Measurements from ENCODE around the gene PSMC4.
"Not testable (repeated sequence)": the region's sequence is repeated elsewhere in the genome, so short reads cannot be mapped to it uniquely, and the experiment has no call there.

PSMC4 gene

DNA sequence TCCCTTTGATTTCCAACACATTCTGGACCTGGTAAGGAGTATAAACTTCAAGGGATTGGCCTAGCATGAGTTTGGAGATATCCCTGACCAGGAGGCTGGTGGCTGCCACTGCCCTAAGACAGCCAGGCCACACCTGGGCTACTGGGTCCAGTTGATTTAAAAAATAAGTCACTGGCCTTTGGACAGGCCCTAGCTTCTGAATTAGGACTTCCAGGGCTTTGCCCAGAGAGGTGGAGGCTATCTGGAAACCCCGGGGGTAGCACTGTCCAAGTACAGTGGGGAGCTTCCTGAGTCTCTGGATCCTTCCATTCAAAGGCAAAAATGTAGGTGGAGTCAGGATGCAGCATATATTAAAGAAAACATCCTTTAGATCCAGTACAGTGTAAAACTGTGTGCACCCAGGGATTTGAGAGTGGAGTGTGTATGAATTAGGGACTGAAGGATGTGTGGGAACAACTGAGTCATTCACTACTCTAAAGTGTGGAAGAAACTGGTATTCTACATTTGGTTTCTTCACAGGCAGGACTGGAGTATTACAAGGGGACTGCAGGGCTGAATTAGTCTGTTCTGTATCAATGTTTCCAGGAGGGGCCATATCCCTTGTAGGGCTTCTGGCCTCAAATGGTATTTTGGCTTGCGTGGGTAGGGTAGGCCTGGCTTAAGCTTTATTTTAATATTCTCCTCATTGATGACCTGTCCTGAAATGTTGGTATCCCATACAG, 21.8 kb upstream of the PSMC4 start:
- FAIRE-seq = no peak

DNA sequence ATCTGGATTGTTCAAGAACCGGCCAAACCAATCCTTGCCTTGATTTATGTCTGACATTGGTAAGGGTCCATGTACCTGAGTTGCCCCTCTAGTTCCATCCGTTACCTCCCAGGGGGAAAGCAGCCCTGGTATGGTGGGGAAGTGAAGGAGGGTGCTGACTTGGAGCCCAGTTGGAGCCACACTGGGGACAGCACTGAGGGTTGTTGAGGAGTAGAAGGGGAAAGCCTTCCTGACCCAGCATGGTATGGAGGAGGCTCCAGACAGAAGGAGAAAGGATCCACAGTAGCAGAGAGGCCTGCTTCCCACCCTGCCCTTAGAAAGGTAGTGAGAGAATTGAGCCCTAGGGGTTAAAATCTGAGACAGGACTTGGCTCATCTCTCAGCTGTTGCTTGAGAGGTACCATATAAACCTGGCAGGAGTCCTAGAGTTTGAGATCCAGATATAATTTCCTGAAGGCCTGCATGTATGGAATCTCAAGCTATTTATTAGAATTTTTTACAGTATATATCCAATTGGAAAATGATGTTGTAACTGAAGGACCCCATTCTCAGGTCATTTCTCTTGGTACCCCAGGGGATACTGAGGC, 19.8 kb upstream of the PSMC4 start:
- no peak for FAIRE-seq

DNA sequence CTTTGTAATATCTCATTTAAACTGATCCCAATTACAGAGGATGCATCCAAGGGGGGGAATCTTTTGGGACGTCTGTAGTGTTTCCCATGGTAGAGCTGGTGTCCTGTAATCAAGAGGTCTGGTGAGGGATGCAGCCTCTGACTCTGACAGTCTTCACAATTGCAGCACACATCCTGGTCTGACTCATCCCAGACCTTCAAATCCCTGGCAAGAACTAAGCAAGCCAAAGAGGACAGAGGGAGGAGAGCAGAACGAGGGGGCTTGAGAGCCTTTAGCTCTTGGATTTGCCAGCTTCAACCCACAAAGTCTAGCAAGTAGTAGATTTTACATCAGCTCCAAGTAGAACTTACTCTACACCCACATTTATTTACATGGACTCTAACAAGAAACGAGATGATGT, 19.3 kb upstream of the PSMC4 start:
- FAIRE-seq = no peak

DNA sequence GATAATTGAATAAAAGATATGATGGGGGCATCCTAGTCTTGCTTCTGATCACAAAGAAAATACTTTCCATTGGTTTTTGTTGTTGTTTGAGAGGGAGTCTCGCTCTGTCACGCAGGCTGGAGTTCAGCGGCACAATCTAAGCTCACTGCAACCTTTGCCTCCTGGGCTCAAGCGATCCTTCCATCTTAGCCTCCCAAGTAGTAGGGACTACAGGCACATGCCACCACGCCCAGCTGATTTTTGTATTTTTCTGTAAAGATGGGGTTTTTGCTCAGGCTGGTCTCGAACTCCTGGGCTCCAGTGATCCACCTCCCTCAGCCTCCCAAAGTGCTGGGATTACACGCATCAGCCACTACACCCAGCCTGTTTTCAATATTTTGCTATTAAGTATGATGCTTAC, 17.1 kb upstream of the PSMC4 start:
- FAIRE-seq = no peak

DNA sequence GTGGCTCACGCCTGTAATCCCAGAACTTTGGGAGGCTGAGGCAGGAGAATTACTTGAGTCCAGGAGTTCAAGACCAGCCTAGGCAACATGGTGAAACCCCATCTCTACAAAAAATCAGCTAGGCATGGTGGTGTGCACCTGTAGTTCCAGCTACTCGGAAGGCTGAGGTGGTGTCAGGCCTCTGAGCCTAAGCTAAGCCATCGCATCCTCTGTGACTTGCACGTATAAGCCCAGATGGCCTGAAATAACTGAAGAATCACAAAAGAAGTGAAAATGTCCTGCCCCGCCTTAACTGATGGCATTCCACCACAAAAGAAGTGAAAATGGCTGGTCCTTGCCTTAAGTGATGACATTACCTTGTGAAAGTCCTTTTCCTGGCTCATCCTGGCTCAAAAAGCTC, 13.1 kb upstream of the PSMC4 start:
- FAIRE-seq = not testable (repeated sequence)

DNA sequence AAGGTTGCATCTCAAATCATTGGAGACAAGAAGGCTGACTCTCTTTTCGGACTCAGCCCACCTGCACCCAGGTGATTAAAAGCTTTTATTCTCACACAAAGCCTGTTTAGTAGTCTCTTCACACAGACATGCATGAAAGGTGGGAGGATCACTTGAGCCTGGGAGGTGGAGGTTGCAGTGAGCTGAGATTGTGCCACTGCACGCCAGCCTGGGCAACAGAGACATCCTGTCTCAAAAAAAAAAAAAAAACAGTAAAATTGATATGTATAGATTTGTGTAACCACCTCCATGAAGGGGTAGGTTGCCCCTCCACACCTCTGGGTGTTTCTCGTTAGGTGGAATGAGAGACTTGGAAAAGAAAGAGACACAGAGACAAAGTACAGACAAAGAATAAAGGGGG, 12.0 kb upstream of the PSMC4 start:
- not testable (repeated sequence) for FAIRE-seq

DNA sequence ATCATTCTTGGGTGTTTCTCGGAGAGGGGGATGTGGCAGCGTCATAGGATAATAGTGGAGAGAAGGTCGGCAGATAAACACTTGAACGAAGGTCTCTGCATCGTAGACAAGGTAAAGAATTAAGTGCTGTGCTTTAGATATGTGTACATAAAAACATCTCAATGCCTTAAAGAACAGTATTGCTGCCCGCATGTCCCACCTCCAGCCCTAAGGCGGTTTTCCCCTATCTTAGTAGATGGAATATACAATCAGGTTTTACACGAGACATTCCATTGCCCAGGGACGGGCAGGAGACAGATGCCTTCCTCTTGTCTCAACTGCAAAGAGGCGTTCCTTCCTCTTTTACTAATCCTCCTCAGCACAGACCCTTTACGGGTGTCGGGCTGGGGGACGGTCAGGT, 11.6 kb upstream of the PSMC4 start:
- FAIRE-seq = not testable (repeated sequence)

DNA sequence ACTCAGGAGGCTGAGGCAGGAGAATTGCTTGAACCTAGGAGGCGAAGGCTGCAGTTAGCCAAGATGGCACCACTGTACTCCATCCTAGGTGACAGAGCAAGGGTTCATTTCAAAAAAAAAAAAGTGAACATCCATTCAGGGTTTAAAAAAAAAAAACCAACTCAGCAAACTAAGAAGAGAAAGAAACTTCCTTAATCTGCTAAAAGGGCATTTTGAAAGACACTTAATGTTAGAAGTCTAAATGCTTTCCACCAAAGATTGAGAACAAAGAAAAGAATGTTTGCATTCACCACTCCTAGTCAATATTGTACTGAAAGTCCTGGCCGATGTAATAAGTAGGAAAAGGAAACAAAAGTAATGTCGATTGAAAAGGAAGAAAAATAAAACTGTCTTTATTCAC, 7.1 kb upstream of the PSMC4 start:
- FAIRE-seq = no peak

DNA sequence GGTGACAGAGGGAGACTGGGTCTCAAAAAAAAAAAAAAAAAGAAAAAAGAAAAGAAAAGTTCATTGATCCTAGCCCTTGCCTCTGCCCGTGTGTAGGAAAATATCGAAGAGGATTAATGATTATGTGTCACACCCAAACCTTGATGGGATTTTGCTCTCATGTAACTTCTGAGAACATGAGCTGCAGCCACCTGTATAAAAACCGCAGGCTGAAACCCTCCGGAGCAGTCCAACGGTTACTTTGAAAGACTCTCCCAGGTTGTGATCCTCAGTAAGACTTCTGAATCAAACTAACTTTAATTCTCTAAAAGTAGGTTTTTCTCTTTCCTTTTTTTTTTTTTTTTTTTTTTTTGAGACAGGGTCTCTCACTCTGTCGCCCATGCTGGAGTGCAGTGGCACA, 4.3 kb upstream of the PSMC4 start:
- FAIRE-seq = no peak

DNA sequence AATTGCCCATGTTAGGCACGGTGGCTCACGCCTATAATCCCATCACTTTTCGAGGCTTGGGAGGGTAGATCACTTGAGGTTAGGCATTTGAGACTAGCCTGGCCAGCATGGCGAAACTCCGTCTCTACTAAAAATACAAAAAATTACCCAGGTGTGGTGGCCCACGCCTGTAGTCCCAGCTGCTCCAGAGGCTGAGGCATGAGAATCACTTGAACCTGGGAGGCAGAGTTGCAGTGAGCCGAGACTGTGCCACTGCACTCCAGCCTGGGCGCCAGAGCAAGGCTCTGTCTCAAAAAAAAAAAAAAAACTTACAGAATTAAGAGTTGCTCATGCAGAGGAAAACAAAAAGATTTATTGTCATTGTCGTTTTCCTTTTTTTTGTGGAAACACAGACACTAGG, 3.4 kb upstream of the PSMC4 start:
- no peak for FAIRE-seq

DNA sequence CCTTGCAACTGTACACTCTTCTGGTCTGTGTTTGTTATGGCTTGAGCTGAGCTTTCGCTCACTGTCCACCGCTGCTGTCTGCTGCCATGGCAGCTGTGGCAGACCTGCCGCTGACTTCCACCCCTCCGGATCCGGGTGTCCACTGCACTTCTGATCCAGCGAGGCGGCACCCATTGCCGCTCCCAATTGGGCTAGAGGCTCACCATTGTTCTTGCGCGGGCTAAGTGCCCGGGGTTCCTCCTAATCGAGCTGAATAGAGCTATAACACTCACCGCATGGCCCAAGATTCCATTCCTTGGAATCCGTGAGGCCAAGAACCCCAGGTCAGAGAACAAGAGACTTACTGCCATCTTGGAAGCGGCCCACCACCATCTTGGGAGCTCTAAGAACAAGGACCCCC, 2.2 kb upstream of the PSMC4 start:
- FAIRE-seq = no peak

DNA sequence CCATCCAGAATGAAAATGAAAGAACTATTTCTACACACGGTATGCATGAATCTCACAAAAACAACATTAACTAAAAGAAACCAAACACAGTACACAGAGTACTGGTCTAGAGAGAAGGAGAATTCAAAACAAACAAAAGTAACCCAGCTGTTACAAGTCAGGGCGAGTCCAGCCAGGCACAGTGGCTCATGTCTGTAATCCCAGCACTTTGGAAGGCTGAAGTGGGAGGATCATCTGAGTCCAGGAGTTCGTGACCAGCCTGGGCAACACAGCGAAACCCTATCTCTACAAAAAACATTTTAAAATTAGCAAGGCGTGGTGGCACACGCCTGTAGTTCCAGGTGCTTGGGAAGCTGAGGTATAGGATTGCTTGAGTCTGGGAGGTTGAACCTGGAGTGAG, 1.7 kb upstream of the PSMC4 start:
- FAIRE-seq = no peak

DNA sequence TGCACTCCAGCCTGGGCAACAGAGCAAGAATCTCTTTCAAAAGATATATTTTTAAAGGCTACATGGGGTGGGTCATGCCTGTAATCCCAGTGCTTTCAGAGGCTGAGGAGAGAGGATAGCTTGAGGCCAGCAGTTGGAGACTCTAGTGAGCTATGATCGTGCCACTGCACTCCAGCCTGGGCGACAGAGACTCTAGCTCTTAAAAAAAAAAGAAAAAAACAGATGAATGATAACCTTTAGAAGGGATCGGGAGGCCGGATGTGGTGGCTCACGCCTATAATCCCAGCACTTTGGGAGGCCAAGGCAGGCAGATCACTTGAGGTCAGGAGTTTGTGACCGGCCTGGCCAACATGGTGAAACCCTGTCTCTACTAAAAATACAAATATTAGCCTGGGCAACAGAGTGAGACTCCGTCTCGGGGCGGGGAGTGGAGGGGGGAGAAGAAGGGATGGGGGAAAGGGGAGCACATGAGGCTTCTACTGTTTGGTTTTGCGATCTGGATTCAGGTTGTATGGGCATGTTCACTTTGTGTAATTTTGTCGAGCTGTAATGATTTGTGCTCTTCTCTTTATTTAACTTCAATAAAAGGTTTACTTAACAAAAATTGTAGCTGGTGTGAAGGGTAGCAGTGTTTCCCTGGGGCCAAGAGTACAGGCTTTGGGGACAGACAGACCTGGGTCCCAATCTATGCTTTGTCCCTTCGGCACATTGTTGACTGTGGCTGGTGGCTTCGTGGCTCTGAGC, 1.1 kb upstream of the PSMC4 start:
- no peak for FAIRE-seq

DNA sequence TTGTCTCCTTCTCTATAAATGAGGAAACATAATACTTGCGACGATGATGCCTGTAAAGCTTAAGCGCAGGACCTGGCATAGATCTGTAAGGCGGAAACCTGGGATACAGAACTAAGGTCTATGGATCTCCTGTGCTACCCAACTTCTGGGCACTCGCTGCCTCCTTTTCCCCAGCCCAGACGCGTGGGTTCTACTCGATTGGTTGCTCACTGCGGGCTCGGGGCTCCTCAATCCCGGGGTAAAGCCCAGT, 615 bp upstream of the PSMC4 start:
- FAIRE-seq = no peak

DNA sequence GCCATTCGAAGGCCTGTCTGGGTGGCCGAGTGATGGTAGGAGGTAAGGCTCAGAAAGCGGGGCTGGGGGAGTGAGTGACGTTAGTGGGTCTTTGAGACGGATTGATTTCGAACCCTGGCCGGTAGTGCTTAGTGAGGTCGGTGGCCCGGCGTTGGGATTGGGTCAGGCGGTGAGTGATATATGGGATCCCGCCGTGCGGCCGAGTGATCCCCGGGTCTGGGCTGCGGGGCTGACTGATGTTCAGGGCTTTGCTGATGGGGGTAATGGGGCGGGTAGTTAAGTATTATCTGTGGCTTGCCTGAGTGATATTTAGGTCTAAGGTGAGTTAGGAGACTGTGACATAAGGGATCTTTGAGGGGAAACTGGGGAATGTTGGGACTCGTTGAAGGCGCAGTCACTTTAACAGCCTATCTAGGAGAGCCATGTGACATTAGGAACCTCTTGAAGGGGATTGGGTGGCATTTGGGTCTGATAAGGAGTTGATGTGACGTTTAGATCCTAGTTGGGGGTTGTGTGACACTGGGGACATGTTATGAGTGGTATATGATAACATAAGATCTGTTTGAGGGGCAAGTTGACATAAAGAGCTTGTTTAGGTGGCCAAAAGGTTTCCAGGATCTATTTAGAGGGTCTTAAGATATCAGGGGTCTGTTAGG, 543 bp downstream of the PSMC4 start:
- no peak for FAIRE-seq

DNA sequence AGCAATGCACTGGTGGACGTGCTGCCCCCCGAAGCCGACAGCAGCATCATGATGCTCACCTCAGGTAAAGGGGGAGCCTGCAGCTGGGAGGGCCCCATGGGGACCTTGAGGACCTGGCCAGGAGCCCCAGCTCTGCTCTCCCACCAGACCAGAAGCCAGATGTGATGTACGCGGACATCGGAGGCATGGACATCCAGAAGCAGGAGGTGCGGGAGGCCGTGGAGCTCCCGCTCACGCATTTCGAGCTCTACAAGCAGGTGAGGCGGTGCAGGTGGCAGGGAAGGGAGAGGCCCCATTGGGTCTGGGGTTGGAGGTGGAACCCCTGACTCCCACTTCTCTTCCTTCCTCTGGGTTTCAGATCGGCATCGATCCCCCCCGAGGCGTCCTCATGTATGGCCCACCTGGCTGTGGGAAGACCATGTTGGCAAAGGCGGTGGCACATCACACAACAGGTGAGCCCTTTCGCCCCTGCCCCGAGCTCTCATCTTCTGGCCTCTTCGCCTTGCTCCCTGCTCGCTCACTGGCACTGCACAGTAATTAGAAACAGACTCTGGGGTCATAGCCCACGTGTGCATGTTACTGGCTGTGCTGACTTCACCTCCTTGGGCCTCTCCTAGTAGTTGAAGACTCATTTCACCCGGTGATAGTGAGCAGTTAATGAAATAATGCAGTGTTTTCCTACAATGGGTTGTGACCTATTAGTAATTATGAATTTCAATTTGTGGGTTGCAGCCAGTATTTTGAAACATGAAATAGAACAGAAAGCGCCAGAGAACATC, 3.6 kb downstream of the PSMC4 start:
- FAIRE-seq = no peak

DNA sequence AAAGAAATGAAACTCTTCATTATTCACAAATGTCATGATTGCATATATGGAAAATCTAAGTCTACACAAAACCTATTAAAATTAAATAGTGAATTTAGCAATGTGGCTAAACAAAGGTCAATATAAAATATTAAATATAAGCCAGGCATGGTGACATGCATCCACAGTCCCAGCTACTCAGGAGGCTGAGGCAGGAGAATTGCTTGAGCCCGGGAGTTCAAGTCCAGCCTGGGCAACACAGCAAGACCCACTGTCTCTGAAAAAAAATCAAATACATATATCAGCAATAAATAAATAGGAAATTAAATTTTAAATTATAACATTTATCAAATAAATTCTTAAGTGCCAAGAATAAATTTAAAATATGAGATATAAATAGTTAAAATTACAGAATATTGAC, 11.9 kb downstream of the PSMC4 start:
- FAIRE-seq = no peak

DNA sequence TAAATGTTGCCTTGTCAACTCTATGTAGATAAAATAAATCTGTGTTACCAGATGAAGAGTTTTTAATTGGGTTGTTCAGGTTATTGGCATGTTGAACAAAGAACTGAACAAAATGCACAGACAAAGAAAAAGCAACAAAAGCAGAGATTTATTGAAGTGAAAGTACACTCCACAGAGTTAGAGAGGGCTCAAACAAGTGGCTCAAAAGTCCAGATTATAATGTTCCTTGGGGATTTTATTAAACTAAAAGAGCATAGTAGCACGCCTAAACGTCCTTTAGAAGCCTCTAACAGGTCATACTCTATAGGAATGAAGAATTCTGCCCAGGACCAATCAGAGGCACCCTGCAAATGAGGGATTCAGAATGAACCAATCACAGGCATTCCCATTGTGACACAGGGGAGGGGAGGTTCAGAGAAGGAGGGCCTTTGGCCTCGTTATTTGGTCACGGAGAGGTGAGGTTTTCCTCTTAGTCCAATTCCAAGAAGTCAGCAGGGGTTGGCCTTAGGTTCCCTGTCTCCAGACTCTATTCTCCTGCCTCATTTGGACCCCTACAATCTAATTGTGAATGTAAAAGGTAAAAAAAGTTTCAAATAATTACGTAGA, 12.8 kb downstream of the PSMC4 start:
- no peak for FAIRE-seq

DNA sequence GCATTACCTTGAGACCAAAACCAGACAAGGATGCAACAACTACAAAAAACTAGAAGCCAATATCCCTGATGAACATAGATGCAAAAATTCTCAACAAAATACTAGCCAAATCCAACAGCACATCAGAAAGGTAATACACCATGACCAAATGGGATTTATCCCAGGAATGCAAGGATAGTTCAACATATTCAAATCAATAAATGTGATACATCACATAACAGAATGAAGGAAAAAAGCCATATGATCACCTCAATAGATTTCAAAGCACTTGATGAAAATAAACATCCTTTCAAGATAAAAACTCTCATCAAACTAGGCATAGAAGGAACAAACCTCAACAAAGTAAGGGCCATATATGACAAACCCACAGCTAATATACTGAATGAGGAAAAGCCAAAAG, 15.7 kb downstream of the PSMC4 start:
- FAIRE-seq = no peak

DNA sequence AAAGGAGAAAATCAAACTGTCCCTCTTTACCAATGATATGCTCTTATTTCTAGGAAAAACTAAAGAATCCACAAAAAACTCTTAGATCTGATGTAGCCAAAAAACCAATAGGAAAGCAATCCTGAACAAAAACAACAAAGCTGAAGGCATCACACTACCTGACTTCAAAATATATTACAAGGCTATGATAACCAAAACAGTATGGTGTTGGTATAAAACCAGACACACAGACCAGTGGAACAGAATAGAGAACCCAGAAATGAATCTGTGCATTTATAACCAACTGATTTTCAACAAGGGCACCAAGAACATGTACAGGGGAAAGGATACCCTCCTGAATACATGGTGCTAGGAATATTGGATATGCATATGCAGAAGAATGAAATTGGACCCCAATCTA, 16.2 kb downstream of the PSMC4 start:
- no peak for FAIRE-seq

DNA sequence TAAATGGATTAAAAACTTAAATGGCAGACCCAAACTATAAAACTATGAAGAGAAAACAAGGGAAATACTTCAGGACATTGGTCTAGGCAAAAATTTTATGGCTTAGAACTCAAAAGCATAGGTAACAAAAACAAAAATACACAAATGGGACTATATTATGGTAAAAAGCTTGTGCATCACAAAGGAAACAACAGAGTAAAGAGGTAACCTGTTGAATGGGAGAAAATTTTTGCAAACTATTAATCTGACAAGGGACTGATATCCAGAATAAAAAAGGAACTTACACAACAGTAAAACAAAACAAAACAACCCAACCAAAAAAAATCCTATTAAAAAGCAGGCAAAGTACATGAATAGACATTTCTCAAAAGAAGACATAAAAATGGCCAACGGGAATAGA, 16.6 kb downstream of the PSMC4 start:
- FAIRE-seq = no peak

DNA sequence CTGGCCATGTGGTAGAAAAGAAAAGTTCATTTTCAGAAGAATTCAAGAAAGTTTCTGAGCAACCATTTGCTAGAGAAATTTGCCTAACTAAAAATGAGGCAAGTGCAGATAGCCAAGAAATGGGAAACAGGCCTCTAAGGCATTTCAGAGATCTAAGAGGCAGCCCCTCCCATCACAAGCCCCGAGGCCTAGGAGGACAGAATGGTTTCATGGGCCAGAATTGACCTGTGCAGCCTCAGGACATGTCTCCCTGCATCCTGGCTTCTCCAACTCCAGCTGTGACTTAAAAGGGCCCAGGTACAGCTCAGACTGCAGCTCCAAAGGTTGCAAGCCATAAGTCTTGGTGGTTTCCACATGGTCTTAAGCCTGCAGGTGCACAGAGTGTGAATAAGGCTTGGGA, 22.6 kb downstream of the PSMC4 start:
- FAIRE-seq = no peak

DNA sequence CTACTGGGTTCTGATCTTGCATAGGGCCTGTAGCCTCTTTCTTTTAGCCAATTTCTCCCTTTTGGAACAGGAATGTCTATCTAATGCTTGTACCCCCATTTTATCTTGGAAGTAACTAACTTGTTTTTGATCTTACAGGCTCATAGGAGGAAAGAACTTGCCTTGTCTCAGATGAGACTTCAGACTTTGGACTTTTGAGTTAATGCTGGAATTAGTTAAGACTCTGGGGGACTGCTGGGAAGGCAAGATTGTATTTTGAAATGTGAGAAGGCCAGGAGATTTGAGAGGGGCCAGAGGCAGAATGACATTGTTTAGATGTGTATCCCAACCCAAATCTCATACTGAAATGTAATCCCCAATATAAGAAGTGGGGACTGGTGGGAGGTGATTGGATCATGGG, 23.4 kb downstream of the PSMC4 start:
- FAIRE-seq = no peak

Measured in endometrium (tissue), 2 donors.